H9 (cell line): ENCODE measurements around the gene MUC4. TPM values are rescaled to one million over a fixed set of nuclear protein-coding genes. Genes with fewer than 3 reads are reported as not detected.

ENCODE experiments used
- DNase-seq: peaks from one replicate; pipeline ENCODE4 v3.0.0-alpha.2; 2017
- H2AFZ ChIP-seq: one replicate; pipeline ENCODE4 v1.6.1; 2013; ENCODE audit warnings: mild to moderate bottlenecking, low read length, control low read depth, moderate library complexity
- H2AK5ac ChIP-seq: 2 replicates; pipeline ENCODE4 v1.6.1; 2013; ENCODE audit warnings: low read length, control low read depth, mixed read lengths; ENCODE audit not compliant: insufficient read length
- H2BK120ac ChIP-seq: one replicate; pipeline ENCODE4 v1.6.1; 2013; ENCODE audit warnings: low read depth, mild to moderate bottlenecking, low read length, control low read depth, inconsistent platforms; ENCODE audit not compliant: poor library complexity, severe bottlenecking
- H2BK12ac ChIP-seq: 2 replicates; pipeline ENCODE4 v1.6.1; 2013; ENCODE audit warnings: low read length, control low read depth, mixed read lengths, low read depth; ENCODE audit not compliant: insufficient read length
- H2BK15ac ChIP-seq: 2 replicates; pipeline ENCODE4 v1.6.1; 2013; ENCODE audit warnings: low read depth, low read length, control low read depth
- H2BK20ac ChIP-seq: one replicate; pipeline ENCODE4 v1.6.1; 2013; ENCODE audit warnings: low read depth, mild to moderate bottlenecking, low read length, control low read depth, inconsistent platforms; ENCODE audit not compliant: poor library complexity, severe bottlenecking
- H2BK5ac ChIP-seq: 2 replicates; pipeline ENCODE4 v1.6.1; 2013; ENCODE audit warnings: low read length, control low read depth, mixed read lengths; ENCODE audit not compliant: insufficient read length
- H3K14ac ChIP-seq: 2 replicates; pipeline ENCODE4 v1.6.1; 2013; ENCODE audit warnings: low read length, control low read depth; ENCODE audit not compliant: insufficient read depth
- H3K18ac ChIP-seq: 2 replicates; pipeline ENCODE4 v1.6.1; 2013; ENCODE audit warnings: low read depth, mild to moderate bottlenecking, mixed read lengths, low read length, control low read depth; ENCODE audit not compliant: insufficient read length
- H3K23ac ChIP-seq: 2 replicates; pipeline ENCODE4 v1.6.1; 2013; ENCODE audit warnings: low read length, control low read depth, mixed read lengths, low read depth; ENCODE audit not compliant: insufficient read length
- H3K23me2 ChIP-seq: 2 replicates; pipeline ENCODE4 v1.6.1; 2013; ENCODE audit warnings: low read depth, mild to moderate bottlenecking, mixed read lengths, low read length, control low read depth; ENCODE audit not compliant: insufficient read length, poor library complexity, severe bottlenecking
- H3K27ac ChIP-seq: 2 replicates; pipeline ENCODE4 v1.5.1; 2013; ENCODE audit warnings: low read length, control low read depth, mixed read lengths, low read depth; ENCODE audit not compliant: insufficient read length
- H3K27me3 ChIP-seq: 2 replicates; pipeline ENCODE4 v1.6.1; 2013; ENCODE audit warnings: low read length, control low read depth, inconsistent platforms; ENCODE audit not compliant: insufficient read depth
- H3K4ac ChIP-seq: 2 replicates; pipeline ENCODE4 v1.6.1; 2013; ENCODE audit warnings: low read depth, mild to moderate bottlenecking, control low read depth, inconsistent platforms, low read length, moderate library complexity
- H3K4me1 ChIP-seq: 2 replicates; pipeline ENCODE4 v1.6.1; 2013; ENCODE audit warnings: low read length, control low read depth, inconsistent platforms; ENCODE audit not compliant: insufficient read depth
- H3K4me2 ChIP-seq: 2 replicates; pipeline ENCODE4 v1.6.1; 2013; ENCODE audit warnings: low read length, control low read depth, mixed read lengths; ENCODE audit not compliant: insufficient read length, insufficient read depth
- H3K56ac ChIP-seq: 2 replicates; pipeline ENCODE4 v1.6.1; 2013; ENCODE audit warnings: low read depth, mild to moderate bottlenecking, mixed read lengths, low read length, control low read depth; ENCODE audit not compliant: insufficient read length
- H3K79me1 ChIP-seq: 2 replicates; pipeline ENCODE4 v1.6.1; 2013; ENCODE audit warnings: low read depth, mild to moderate bottlenecking, moderate library complexity, low read length, control low read depth, inconsistent platforms; ENCODE audit not compliant: insufficient read depth, poor library complexity, severe bottlenecking
- H3K79me2 ChIP-seq: 2 replicates; pipeline ENCODE4 v1.6.1; 2013; ENCODE audit warnings: low read length, control low read depth, inconsistent platforms; ENCODE audit not compliant: insufficient read depth
- H3K9ac ChIP-seq: 2 replicates; pipeline ENCODE4 v1.6.1; 2013; ENCODE audit warnings: low read length, control low read depth, mixed read lengths; ENCODE audit not compliant: insufficient read length; ENCODE audit errors: extremely low read depth
- H3K9me3 ChIP-seq: one replicate; pipeline ENCODE4 v1.6.1; 2013; ENCODE audit warnings: low read depth, low read length, inconsistent platforms; ENCODE audit not compliant: control insufficient read depth
- H3T11ph ChIP-seq: one replicate; pipeline ENCODE4 v1.6.1; 2013; ENCODE audit warnings: mild to moderate bottlenecking, low read length, control low read depth, inconsistent platforms
- H4K20me1 ChIP-seq: one replicate; pipeline ENCODE4 v1.6.1; 2013; ENCODE audit not compliant: control insufficient read depth, insufficient read length, insufficient read depth
- H4K5ac ChIP-seq: 2 replicates; pipeline ENCODE4 v1.6.1; 2013; ENCODE audit warnings: low read depth, mild to moderate bottlenecking, mixed read lengths, low read length, control low read depth; ENCODE audit not compliant: insufficient read length
- H4K8ac ChIP-seq: replicated peaks from 2 replicates; pipeline ENCODE4 v1.6.1; 2013; ENCODE audit warnings: low read length, control low read depth, mixed read lengths, low read depth; ENCODE audit not compliant: insufficient read length
- H4K91ac ChIP-seq: 2 replicates; pipeline ENCODE4 v1.6.1; 2013; ENCODE audit warnings: low read depth, mild to moderate bottlenecking, moderate library complexity, mixed read lengths, low read length, control low read depth; ENCODE audit not compliant: insufficient read length
- H3K27ac Mint-ChIP-seq, 3 experiments: 2 replicates in 2 of 3; 3 replicates in 1 of 3; pipeline ENCODE4 v1.8.0; 2020 to 2021; ENCODE audit warnings: mixed read lengths in 3 of 3, mild to moderate bottlenecking in 1 of 3, moderate library complexity in 1 of 3
- H3K27me3 Mint-ChIP-seq: 2 replicates; pipeline ENCODE4 v1.8.0; 2021; ENCODE audit warnings: low read depth, mild to moderate bottlenecking, moderate library complexity, mixed read lengths
- H3K36me3 Mint-ChIP-seq, 3 experiments: 2 replicates in 2 of 3; 3 replicates in 1 of 3; pipeline ENCODE4 v1.8.0; 2020 to 2021; ENCODE audit warnings: low read depth in 3 of 3, mixed read lengths in 3 of 3; ENCODE audit not compliant: insufficient read depth in 1 of 3
- H3K4me1 Mint-ChIP-seq, 2 experiments: 2 replicates each; pipeline ENCODE4 v1.8.0; 2020; ENCODE audit warnings: mixed read lengths in 2 of 2
- H3K4me3 Mint-ChIP-seq, 2 experiments: 2 replicates in 1 of 2; 3 replicates in 1 of 2; pipeline ENCODE4 v1.8.0; 2020 to 2021; ENCODE audit warnings: mild to moderate bottlenecking in 2 of 2, mixed read lengths in 2 of 2, moderate library complexity in 1 of 2
- H3K9me3 Mint-ChIP-seq, 2 experiments: 2 replicates in 1 of 2; 3 replicates in 1 of 2; pipeline ENCODE4 v1.8.0; 2020; ENCODE audit warnings: mild to moderate bottlenecking in 2 of 2, mixed read lengths in 2 of 2, moderate library complexity in 1 of 2
- WGBS: extraction: QIAGEN DNeasy Blood & Tissue Kit; methylation state at CpG from one replicate; pipeline ENCODE4 v1.1.7; 2013; ENCODE audit warnings: missing lambda C conversion rate, low lambda C conversion rate, mixed read lengths; ENCODE audit not compliant: insufficient read length; ENCODE audit errors: extremely low coverage; 5-methylcytosine and 5-hydroxymethylcytosine counted together
- total RNA-seq: library from RNA; stranded (reverse); gene quantifications from 2 replicates; pipeline ENCODE4 v1.2.1, GENCODE V29; 2021
- TF ChIP-seq, protein P1 (sequence below): fragments of 200-600 bp; sonication (generic); conservative IDR thresholded peaks from 3 replicates; pipeline ENCODE4 v1.8.0; 2021; ENCODE audit warnings: antibody characterized with exemption, mild to moderate bottlenecking

The MUC4 gene
- total RNA-seq, 1 experiment from 2014 or later, result 1.2 TPM

DNA sequence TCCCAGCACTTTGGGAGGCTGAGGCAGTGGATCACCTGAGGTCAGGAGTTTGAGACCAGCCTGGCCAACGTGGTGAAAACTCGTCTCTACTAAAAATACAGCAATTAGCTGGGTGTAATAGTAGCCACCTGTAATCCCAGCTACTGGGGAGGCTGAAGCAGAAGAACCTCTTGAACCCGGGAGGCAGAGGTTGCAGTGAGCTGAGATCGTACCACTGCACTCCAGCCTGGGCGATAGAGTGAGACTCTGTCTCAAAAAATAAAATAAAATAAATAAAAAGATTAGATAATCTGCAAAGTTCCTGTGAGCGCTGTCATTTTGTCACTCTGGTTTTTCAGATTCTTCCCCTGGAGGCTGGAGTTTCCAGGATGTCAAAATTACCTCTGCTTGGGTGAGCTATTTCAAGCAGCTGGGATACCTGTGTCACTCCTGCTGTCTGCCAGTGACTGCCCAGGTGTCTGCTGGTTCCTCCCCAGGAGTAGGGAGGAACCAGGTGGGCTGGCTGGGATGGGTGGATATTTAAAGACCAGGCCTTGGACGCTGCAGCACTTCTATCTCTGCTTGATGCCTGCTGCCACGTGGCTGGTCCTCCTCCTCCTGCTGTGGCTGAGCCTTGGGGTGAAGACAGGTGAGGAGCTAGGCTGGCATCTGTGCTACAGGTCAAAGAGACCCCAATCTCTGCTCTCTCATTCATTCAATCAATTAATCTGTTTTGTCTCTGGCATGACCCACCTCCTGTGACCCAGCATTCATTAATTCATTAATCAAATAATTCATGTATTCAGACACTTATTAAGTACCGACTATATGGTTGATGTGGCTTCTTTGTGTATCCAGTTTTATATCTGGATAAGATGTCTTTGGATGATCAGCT lies 110.5 kb downstream of the MUC4 start:
- H3K4me1 ChIP-seq, result peaks cover 12% of the 10 kb centered on the region; the same call in 1 of the 2 replicates
- TF ChIP-seq, protein P1, sequence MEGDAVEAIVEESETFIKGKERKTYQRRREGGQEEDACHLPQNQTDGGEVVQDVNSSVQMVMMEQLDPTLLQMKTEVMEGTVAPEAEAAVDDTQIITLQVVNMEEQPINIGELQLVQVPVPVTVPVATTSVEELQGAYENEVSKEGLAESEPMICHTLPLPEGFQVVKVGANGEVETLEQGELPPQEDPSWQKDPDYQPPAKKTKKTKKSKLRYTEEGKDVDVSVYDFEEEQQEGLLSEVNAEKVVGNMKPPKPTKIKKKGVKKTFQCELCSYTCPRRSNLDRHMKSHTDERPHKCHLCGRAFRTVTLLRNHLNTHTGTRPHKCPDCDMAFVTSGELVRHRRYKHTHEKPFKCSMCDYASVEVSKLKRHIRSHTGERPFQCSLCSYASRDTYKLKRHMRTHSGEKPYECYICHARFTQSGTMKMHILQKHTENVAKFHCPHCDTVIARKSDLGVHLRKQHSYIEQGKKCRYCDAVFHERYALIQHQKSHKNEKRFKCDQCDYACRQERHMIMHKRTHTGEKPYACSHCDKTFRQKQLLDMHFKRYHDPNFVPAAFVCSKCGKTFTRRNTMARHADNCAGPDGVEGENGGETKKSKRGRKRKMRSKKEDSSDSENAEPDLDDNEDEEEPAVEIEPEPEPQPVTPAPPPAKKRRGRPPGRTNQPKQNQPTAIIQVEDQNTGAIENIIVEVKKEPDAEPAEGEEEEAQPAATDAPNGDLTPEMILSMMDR, result no peak
- no peak overlapping the region for H4K91ac ChIP-seq
- DNase-seq, result no peak
- H3K23me2 ChIP-seq, result no peaks in the 10 kb centered on the region
- Mint-ChIP-seq H3K36me3 (peaks cover 0 to 4% (median 1%) of the 10 kb centered on the region in 3 experiments; a peak in 4 of 7 replicates), H3K27ac (no peak overlapping the region; a peak in 1 of 7 replicates), H3K4me1 (peaks cover 43 to 46% of the 10 kb centered on the region in 2 experiments), H3K4me3 (no peak overlapping the region), H3K27me3 (peaks cover 31% of the 10 kb centered on the region), H3K9me3 (peaks cover 0 to 2% of the 10 kb centered on the region in 2 experiments; a peak in 3 of 5 replicates)
- H2BK15ac ChIP-seq, result no peak overlapping the region
- no peak overlapping the region for H3K27ac ChIP-seq
- no peak overlapping the region for H2BK5ac ChIP-seq
- no peak overlapping the region for H3K14ac ChIP-seq
- H4K5ac ChIP-seq, result no peak overlapping the region
- H3K4ac ChIP-seq, result no peak overlapping the region
- no peak overlapping the region for H2AK5ac ChIP-seq
- H3K27me3 ChIP-seq, result no peaks in the 10 kb centered on the region
- no peak overlapping the region for H2BK120ac ChIP-seq
- H2BK12ac ChIP-seq, result no peak overlapping the region
- H4K20me1 ChIP-seq, result no peaks in the 10 kb centered on the region
- H3K9ac ChIP-seq, result no peak overlapping the region
- no peaks in the 10 kb centered on the region for H3K79me1 ChIP-seq
- no peak overlapping the region for H2BK20ac ChIP-seq
- no CpG with 5 or more reads among the region's 9 CpGs for WGBS
- H3K4me2 ChIP-seq, result no peak overlapping the region
- H3K79me2 ChIP-seq, result no peaks in the 10 kb centered on the region
- no peak overlapping the region for H3T11ph ChIP-seq
- no peaks in the 10 kb centered on the region for H3K9me3 ChIP-seq
- no peak overlapping the region for H3K56ac ChIP-seq
- H3K23ac ChIP-seq, result no peak overlapping the region
- H2AFZ ChIP-seq, result no peak overlapping the region
- H3K18ac ChIP-seq, result no peak overlapping the region
- H4K8ac ChIP-seq, result no peak overlapping the region
